ENCODE data around the gene SPINDOC. TPM values are rescaled to one million over a fixed set of nuclear protein-coding genes. Genes with fewer than 3 reads are reported as not detected.

SPINDOC gene
- total RNA-seq, 2 experiments from 2014 or later = 4.0 to 4.8 TPM

GRCh38 chr11:63811522-63811921 is 1.7 kb upstream of the SPINDOC start:
- DNase-seq (no peak), ATAC-seq (ENCODE audit: poor library complexity) (no peak)
- Histone ChIP-seq H3K36me3 (ENCODE audit: insufficient read depth, low read length) (no peaks in the 10 kb centered on the region), H3K4me3 (ENCODE audit: low read length) (no peak overlapping the region), H3K27me3 (ENCODE audit: control insufficient read depth in 1 of 2, insufficient read depth in 2 of 2, low read length in 2 of 2) (no peaks in the 10 kb centered on the region), H3K4me1 (ENCODE audit: insufficient read depth, low read length) (peaks cover 17% of the 10 kb centered on the region), H3K9me3 (ENCODE audit: control insufficient read depth in 1 of 2, insufficient read depth in 1 of 2, low read length in 2 of 2) (no peaks in the 10 kb centered on the region), H3K27ac (ENCODE audit: low read depth in 1 of 2, low read length in 2 of 2) (no peak overlapping the region)
- intact Hi-C loops (cut with DNase I, micrococcal nuclease) = loop anchor here in 1 of 2 experiments (5.0 kb wide), 1 partner anchor 139 kb away; the partner anchor contains the start of gene ATL3
- Mint-ChIP-seq H3K4me1 (ENCODE audit: low read depth) (peaks cover 20% of the 10 kb centered on the region), H3K27ac (no peak overlapping the region), H3K9me3 (no peaks in the 10 kb centered on the region), H3K4me3 (peak overlapping the region; percentile 81), H3K27me3 (no peaks in the 10 kb centered on the region), H3K36me3 (ENCODE audit: low read depth) (peaks cover 9% of the 10 kb centered on the region)
- TF ChIP-seq, protein P1, sequence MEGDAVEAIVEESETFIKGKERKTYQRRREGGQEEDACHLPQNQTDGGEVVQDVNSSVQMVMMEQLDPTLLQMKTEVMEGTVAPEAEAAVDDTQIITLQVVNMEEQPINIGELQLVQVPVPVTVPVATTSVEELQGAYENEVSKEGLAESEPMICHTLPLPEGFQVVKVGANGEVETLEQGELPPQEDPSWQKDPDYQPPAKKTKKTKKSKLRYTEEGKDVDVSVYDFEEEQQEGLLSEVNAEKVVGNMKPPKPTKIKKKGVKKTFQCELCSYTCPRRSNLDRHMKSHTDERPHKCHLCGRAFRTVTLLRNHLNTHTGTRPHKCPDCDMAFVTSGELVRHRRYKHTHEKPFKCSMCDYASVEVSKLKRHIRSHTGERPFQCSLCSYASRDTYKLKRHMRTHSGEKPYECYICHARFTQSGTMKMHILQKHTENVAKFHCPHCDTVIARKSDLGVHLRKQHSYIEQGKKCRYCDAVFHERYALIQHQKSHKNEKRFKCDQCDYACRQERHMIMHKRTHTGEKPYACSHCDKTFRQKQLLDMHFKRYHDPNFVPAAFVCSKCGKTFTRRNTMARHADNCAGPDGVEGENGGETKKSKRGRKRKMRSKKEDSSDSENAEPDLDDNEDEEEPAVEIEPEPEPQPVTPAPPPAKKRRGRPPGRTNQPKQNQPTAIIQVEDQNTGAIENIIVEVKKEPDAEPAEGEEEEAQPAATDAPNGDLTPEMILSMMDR (IDR thresholded peaks at IDR 0.05) = no peak
- ChIA-PET CTCF (no interaction called here), POLR2A (interaction anchor here (0.6 kb wide), 1 partner anchor 26 kb away, joined by 3 read pairs; no protein-coding TSS in a partner anchor)

- Mint-ChIP-seq H3K36me3 (ENCODE audit: low read depth) (peaks cover 26% of the 10 kb centered on the region), H3K4me3 (peak overlapping the region; percentile 70), H3K27ac (peak overlapping the region; percentile 1), H3K27me3 (no peaks in the 10 kb centered on the region), H3K4me1 (ENCODE audit: low read depth) (peaks cover 20% of the 10 kb centered on the region), H3K9me3 (no peaks in the 10 kb centered on the region)
- H3K27me3 ChIP-seq (ENCODE audit: control insufficient read depth in 1 of 2, insufficient read depth in 2 of 2, low read length in 2 of 2) = no peaks in the 10 kb centered on the region
- ATAC-seq (ENCODE audit: poor library complexity) (peak; percentile 33), DNase-seq (peak in 11 of 14 experiments; percentile 3 to 63 (median 16))
- intact Hi-C loops (cut with DNase I, micrococcal nuclease) = loop anchor here in 1 of 2 experiments (2.0 to 5.0 kb wide), 2 partner anchors 45 to 141 kb away; partner anchors contain the start of genes ATL3 and ZFTA
- H3K4me1 ChIP-seq (ENCODE audit: insufficient read depth, low read length) = peaks cover 17% of the 10 kb centered on the region
- POLR2A ChIA-PET = no interaction called here
- H3K36me3 ChIP-seq (ENCODE audit: insufficient read depth, low read length) = peaks cover 11% of the 10 kb centered on the region
- CTCF ChIA-PET = interaction anchor here (1.0 kb wide), 1 partner anchor 132 kb away, joined by 3 read pairs; no protein-coding TSS in a partner anchor
- H3K27ac ChIP-seq (ENCODE audit: low read depth in 1 of 2, low read length in 2 of 2) = no peak overlapping the region
- TF ChIP-seq, protein P1 (IDR thresholded peaks at IDR 0.05) = no peak
- H3K4me3 ChIP-seq (ENCODE audit: low read length) = peak overlapping the region; percentile 97
- no peaks in the 10 kb centered on the region for H3K9me3 ChIP-seq (ENCODE audit: control insufficient read depth in 1 of 2, insufficient read depth in 1 of 2, low read length in 2 of 2)
Measured at GRCh38 chr11:63813563-63814382, 517 bp downstream of the SPINDOC start.

DNA sequence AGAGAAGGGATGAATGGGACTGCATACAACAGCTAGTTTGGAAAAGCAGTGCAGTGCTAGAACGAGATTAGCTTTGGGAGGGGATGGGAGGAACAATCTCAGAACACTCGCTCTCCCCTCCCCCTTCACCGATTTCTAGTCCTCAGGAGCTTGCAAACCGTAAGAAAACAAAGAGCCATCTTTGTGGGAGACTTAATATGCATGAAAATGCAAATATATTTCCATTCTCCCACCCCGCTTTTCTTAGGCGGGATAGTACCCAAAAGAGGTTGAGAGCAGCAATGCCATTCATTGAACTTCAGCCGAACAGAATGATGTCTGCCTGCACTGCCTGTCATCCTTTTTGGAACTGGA is 1.1 kb downstream of the SPINDOC start:
- Mint-ChIP-seq H3K4me1 (ENCODE audit: low read depth) (peaks cover 20% of the 10 kb centered on the region), H3K9me3 (no peaks in the 10 kb centered on the region), H3K4me3 (peak overlapping the region; percentile 70), H3K27me3 (no peaks in the 10 kb centered on the region), H3K36me3 (ENCODE audit: low read depth) (peaks cover 26% of the 10 kb centered on the region), H3K27ac (peak overlapping the region; percentile 1)
- Histone ChIP-seq H3K27me3 (ENCODE audit: control insufficient read depth in 1 of 2, insufficient read depth in 2 of 2, low read length in 2 of 2) (no peaks in the 10 kb centered on the region), H3K4me3 (ENCODE audit: low read length) (peak overlapping the region; percentile 97), H3K9me3 (ENCODE audit: control insufficient read depth in 1 of 2, insufficient read depth in 1 of 2, low read length in 2 of 2) (no peaks in the 10 kb centered on the region), H3K27ac (ENCODE audit: low read depth in 1 of 2, low read length in 2 of 2) (no peak overlapping the region), H3K36me3 (ENCODE audit: insufficient read depth, low read length) (peaks cover 16% of the 10 kb centered on the region), H3K4me1 (ENCODE audit: insufficient read depth, low read length) (peaks cover 17% of the 10 kb centered on the region)
- intact Hi-C loops (cut with DNase I, micrococcal nuclease) = loop anchor here in 1 of 2 experiments (2.0 to 5.0 kb wide), 2 partner anchors 46 to 142 kb away; partner anchors contain the start of genes ATL3 and ZFTA
- ATAC-seq (ENCODE audit: poor library complexity) (no peak), DNase-seq (peak in 1 of 14 experiments; percentile 20)
- CTCF ChIA-PET = interaction anchor here (1.0 kb wide), 1 partner anchor 131 kb away, joined by 3 read pairs; no protein-coding TSS in a partner anchor
- TF ChIP-seq, protein P1 (IDR thresholded peaks at IDR 0.05) = no peak
- POLR2A ChIA-PET = interaction anchor here (0.6 kb wide), 1 partner anchor 133 kb away, joined by 4 read pairs; the partner anchor contains the start of gene RTN3
